Small intestine (tissue), 7 donors: Measurements from ENCODE around the gene PTPRJ. TPM values are rescaled to one million over a fixed set of nuclear protein-coding genes. Genes with fewer than 3 reads are reported as not detected.

ENCODE experiments used
- DNase-seq, 2 donors: peaks; one replicate each; pipeline versions ENCODE4 v3.0.0 to v3.0.0-alpha.2; 2013
- FAIRE-seq: peaks from 2 replicates; lab custom pipeline; 2012; peaks lifted over from hg19 to GRCh38; lab: Jason Lieb, UNC
- H3K27ac ChIP-seq, 3 donors: one replicate each; pipeline ENCODE4 v1.5.1; 2013; ENCODE audit warnings: low read length in 2 of 3, mild to moderate bottlenecking in 2 of 3, control low read depth in 1 of 3, inconsistent platforms in 1 of 3, low read depth in 1 of 3, moderate library complexity in 1 of 3
- H3K27me3 ChIP-seq, 3 donors: one replicate each; pipeline ENCODE4 v1.6.1; 2013; ENCODE audit warnings: low read length in 3 of 3, inconsistent platforms in 1 of 3; ENCODE audit not compliant: control insufficient read depth in 3 of 3, insufficient read depth in 3 of 3
- H3K36me3 ChIP-seq, 3 donors: one replicate each; pipeline ENCODE4 v1.6.1; 2013; ENCODE audit warnings: low read length in 3 of 3, inconsistent platforms in 1 of 3, low read depth in 1 of 3, mild to moderate bottlenecking in 1 of 3, moderate library complexity in 1 of 3; ENCODE audit not compliant: control insufficient read depth in 3 of 3, insufficient read depth in 2 of 3
- H3K4me1 ChIP-seq, 3 donors: one replicate each; pipeline ENCODE4 v1.6.1; 2013; ENCODE audit warnings: low read length in 2 of 3, inconsistent platforms in 1 of 3, low read depth in 1 of 3, mild to moderate bottlenecking in 1 of 3, moderate library complexity in 1 of 3; ENCODE audit not compliant: control insufficient read depth in 3 of 3, insufficient read depth in 2 of 3
- H3K4me3 ChIP-seq, 3 donors: one replicate each; pipeline ENCODE4 v1.5.1; 2013; ENCODE audit warnings: low read length in 3 of 3, control low read depth in 1 of 3, inconsistent platforms in 1 of 3, low read depth in 1 of 3, mild to moderate bottlenecking in 1 of 3, moderate library complexity in 1 of 3
- H3K9me3 ChIP-seq, 2 donors: one replicate each; pipeline ENCODE4 v1.6.1; 2013; ENCODE audit warnings: low read depth in 1 of 2, low read length in 1 of 2; ENCODE audit not compliant: control insufficient read depth in 2 of 2, insufficient read depth in 1 of 2
- WGBS, 3 donors: extraction: QIAGEN DNeasy Blood & Tissue Kit; methylation state at CpG; one replicate each; pipeline ENCODE4 v1.1.7; 2013; 5-methylcytosine and 5-hydroxymethylcytosine counted together
- polyA plus RNA-seq, 4 donors: library from polyadenylated mRNA; stranded (reverse) in 3 of 4; unstranded in 1 of 4; fragments of 200-250 nt in 3 of 4; fragments of 120-200 nt in 1 of 4; gene quantifications; one replicate each; pipeline versions ENCODE4 v1.2.1 to v1.2.3, GENCODE V29; 2013
- donor health status: healthy with polysubstance abuse.
- donor health status: control.
- donor health status: control.
- donor health status: Bipolar disorder and iron deficiency.
- donor health status: healthy.

Gene PTPRJ
- polyA plus RNA-seq, 4 donors, result 4.9 to 31.4 (median 7.3) TPM

- DNase-seq, result peak; percentile 49 to 63
- H3K4me3 ChIP-seq, result no peak overlapping the region
- H3K9me3 ChIP-seq, result no peaks in the 10 kb centered on the region
- peaks cover 13 to 51% (median 17%) of the 10 kb centered on the region in 3 donors for H3K4me1 ChIP-seq
- H3K36me3 ChIP-seq, result peaks cover 0 to 3% (median 0%) of the 10 kb centered on the region in 3 donors
- no peaks in the 10 kb centered on the region for H3K27me3 ChIP-seq
- no peak for FAIRE-seq
- H3K27ac ChIP-seq, result peak overlapping the region in 2 of 3 donors; percentile 57 to 63
- 53 to 68% (median 64%) methylated on average over 12 of the region's 12 CpGs for WGBS, 3 donors
These were observed 123.5 kb downstream of the PTPRJ start for GRCh38 chr11:48103621-48104567.

GRCh38 chr11:48104568-48104924 is 124.2 kb downstream of the PTPRJ start:
- DNase-seq (no peak), FAIRE-seq (no peak)

GRCh38 chr11:48105096-48105990 is 125.0 kb downstream of the PTPRJ start:
- DNase-seq, result no peak
- WGBS, 3 donors, result 92 to 95% (median 94%) methylated on average over 10 of the region's 10 CpGs
- no peak for FAIRE-seq
- Histone ChIP-seq H3K4me3 (no peak overlapping the region), H3K9me3 (no peaks in the 10 kb centered on the region), H3K27me3 (no peaks in the 10 kb centered on the region), H3K27ac (peak overlapping the region in 1 of 3 donors; percentile 57), H3K36me3 (peaks cover 0 to 3% (median 0%) of the 10 kb centered on the region in 3 donors), H3K4me1 (peaks cover 18 to 56% (median 19%) of the 10 kb centered on the region in 3 donors)

More at GRCh38 chr11:48104568-48104924, 124.2 kb downstream of the PTPRJ start:
- Histone ChIP-seq H3K4me1 (peaks cover 14 to 54% (median 19%) of the 10 kb centered on the region in 3 donors), H3K27me3 (no peaks in the 10 kb centered on the region), H3K36me3 (peaks cover 0 to 3% (median 0%) of the 10 kb centered on the region in 3 donors), H3K4me3 (no peak overlapping the region), H3K9me3 (no peaks in the 10 kb centered on the region), H3K27ac (peak overlapping the region in 2 of 3 donors; percentile 5 to 57)
- WGBS, 3 donors, result 69 to 79% (median 70%) methylated on average over 3 of the region's 3 CpGs

GRCh38 chr11:48106166-48106565 is 125.8 kb downstream of the PTPRJ start:
- no peak for DNase-seq
- no peak for FAIRE-seq
- H3K4me1 ChIP-seq, result peaks cover 15 to 52% (median 17%) of the 10 kb centered on the region in 3 donors
- WGBS, 3 donors, result 61 to 72% (median 64%) methylated on average over 6 of the region's 6 CpGs
- H3K4me3 ChIP-seq, result no peak overlapping the region
- peaks cover 0 to 3% (median 0%) of the 10 kb centered on the region in 3 donors for H3K36me3 ChIP-seq
- no peaks in the 10 kb centered on the region for H3K27me3 ChIP-seq
- no peaks in the 10 kb centered on the region for H3K9me3 ChIP-seq
- no peak overlapping the region for H3K27ac ChIP-seq

- Histone ChIP-seq H3K27me3 (no peaks in the 10 kb centered on the region), H3K9me3 (no peaks in the 10 kb centered on the region), H3K27ac (peak overlapping the region in 1 of 3 donors; percentile 1), H3K4me3 (no peak overlapping the region), H3K4me1 (peaks cover 11 to 41% (median 14%) of the 10 kb centered on the region in 3 donors), H3K36me3 (peaks cover 0 to 4% (median 0%) of the 10 kb centered on the region in 3 donors)
- FAIRE-seq, result no peak
- DNase-seq, result no peak
- WGBS, 3 donors, result 67 to 81% (median 71%) methylated on average over 7 of the region's 7 CpGs
These were observed 126.9 kb downstream of the PTPRJ start for GRCh38 chr11:48107188-48107704.

GRCh38 chr11:48108231-48109045 is 128.1 kb downstream of the PTPRJ start:
- FAIRE-seq (no peak), DNase-seq (no peak)
- Histone ChIP-seq H3K27me3 (no peaks in the 10 kb centered on the region), H3K4me3 (no peak overlapping the region), H3K9me3 (no peaks in the 10 kb centered on the region), H3K27ac (no peak overlapping the region), H3K36me3 (peaks cover 0 to 6% (median 1%) of the 10 kb centered on the region in 3 donors), H3K4me1 (peaks cover 10 to 30% (median 11%) of the 10 kb centered on the region in 3 donors)
- 78 to 90% (median 82%) methylated on average over 11 of the region's 11 CpGs for WGBS, 3 donors

- H3K4me3 ChIP-seq, result peak overlapping the region in 2 of 3 donors; percentile 31 to 35
These were observed 128.8 kb downstream of the PTPRJ start for GRCh38 chr11:48109046-48109666.

More at GRCh38 chr11:48109046-48109666, 128.8 kb downstream of the PTPRJ start:
- FAIRE-seq (no peak), DNase-seq (peak; percentile 50 to 61)
- no peaks in the 10 kb centered on the region for H3K27me3 ChIP-seq
- peak overlapping the region in 1 of 3 donors; percentile 71 for H3K27ac ChIP-seq
- peaks cover 0 to 2% of the 10 kb centered on the region in 2 donors for H3K9me3 ChIP-seq
- 77 to 80% (median 79%) methylated on average over 5 of the region's 5 CpGs for WGBS, 3 donors
- H3K4me1 ChIP-seq, result peaks cover 8 to 23% (median 11%) of the 10 kb centered on the region in 3 donors
- H3K36me3 ChIP-seq, result peaks cover 0 to 6% (median 1%) of the 10 kb centered on the region in 3 donors
